ENCODE results near the gene GTPBP1. TPM values are rescaled to one million over a fixed set of nuclear protein-coding genes. Genes with fewer than 3 reads are reported as not detected.

The GTPBP1 gene
- polyA plus RNA-seq, 3 donors from 2014 or later = 13.0 to 35.5 (median 15.4) TPM

GRCh38 chr22:38733329-38733723 is 27.6 kb downstream of the GTPBP1 start:
- Mint-ChIP-seq H3K27me3 (ENCODE audit: low read depth in 3 of 3) (peaks cover 63 to 74% (median 69%) of the 10 kb centered on the region in 3 donors), H3K36me3 (peaks cover 3 to 52% (median 14%) of the 10 kb centered on the region in 3 donors), H3K9me3 (no peaks in the 10 kb centered on the region), H3K4me3 (peak overlapping the region in 2 of 5 donors; percentile 21 to 47), H3K27ac (peak overlapping the region; percentile 76 to 90 (median 86)), H3K4me1 (peaks cover 30 to 55% of the 10 kb centered on the region in 2 donors)
- DNase-seq = peak; percentile 51 to 57 (median 52)

- peak in 1 of 3 donors; percentile 25 for DNase-seq
- peak overlapping the region in 1 of 5 donors; percentile 21 for H3K4me3 Mint-ChIP-seq
- peaks cover 59 to 71% (median 69%) of the 10 kb centered on the region in 3 donors for H3K27me3 Mint-ChIP-seq (ENCODE audit: low read depth in 3 of 3)
- H3K4me1 Mint-ChIP-seq = peaks cover 30 to 58% of the 10 kb centered on the region in 2 donors
- peak overlapping the region; percentile 79 to 90 (median 86) for H3K27ac Mint-ChIP-seq
- peaks cover 3 to 52% (median 14%) of the 10 kb centered on the region in 3 donors for H3K36me3 Mint-ChIP-seq
- no peaks in the 10 kb centered on the region for H3K9me3 Mint-ChIP-seq
Observed at GRCh38 chr22:38733724-38734381, 28.1 kb downstream of the GTPBP1 start.

- H3K27me3 Mint-ChIP-seq (ENCODE audit: low read depth in 3 of 3) = peaks cover 53 to 67% (median 65%) of the 10 kb centered on the region in 3 donors
- no peak for DNase-seq
Observed at GRCh38 chr22:38734421-38735100, 28.8 kb downstream of the GTPBP1 start.

DNA sequence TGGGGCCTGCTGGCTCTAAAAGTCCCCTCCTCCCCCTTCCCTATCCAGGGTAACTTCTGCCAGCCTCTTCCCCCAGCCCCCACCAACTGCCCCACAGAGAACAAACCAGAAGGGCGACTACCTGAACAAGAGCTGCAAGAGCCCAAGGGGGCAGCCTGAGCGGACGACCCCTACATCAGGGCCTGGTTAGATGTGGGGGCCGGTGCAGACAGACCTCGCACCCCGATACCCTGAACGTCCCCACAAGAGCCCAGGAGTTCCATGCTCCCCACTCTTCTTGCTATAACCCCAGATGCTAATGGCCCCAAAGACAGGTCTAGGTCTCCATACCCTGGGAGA is 29.4 kb downstream of the GTPBP1 start:
- H3K9me3 Mint-ChIP-seq = no peaks in the 10 kb centered on the region
- peak overlapping the region; percentile 45 to 89 (median 83) for H3K27ac Mint-ChIP-seq
- DNase-seq = no peak
- H3K36me3 Mint-ChIP-seq = peaks cover 3 to 49% (median 17%) of the 10 kb centered on the region in 3 donors
- H3K4me1 Mint-ChIP-seq = peaks cover 32 to 62% of the 10 kb centered on the region in 2 donors
- peak overlapping the region in 1 of 5 donors; percentile 24 for H3K4me3 Mint-ChIP-seq
- H3K27me3 Mint-ChIP-seq (ENCODE audit: low read depth in 3 of 3) = peaks cover 53 to 63% (median 63%) of the 10 kb centered on the region in 3 donors

More at GRCh38 chr22:38734421-38735100, 28.8 kb downstream of the GTPBP1 start:
- Mint-ChIP-seq H3K4me1 (peaks cover 30 to 58% of the 10 kb centered on the region in 2 donors), H3K27ac (peak overlapping the region; percentile 79 to 89 (median 83)), H3K9me3 (no peaks in the 10 kb centered on the region), H3K4me3 (peak overlapping the region in 1 of 5 donors; percentile 21), H3K36me3 (peaks cover 3 to 49% (median 14%) of the 10 kb centered on the region in 3 donors)

DNA sequence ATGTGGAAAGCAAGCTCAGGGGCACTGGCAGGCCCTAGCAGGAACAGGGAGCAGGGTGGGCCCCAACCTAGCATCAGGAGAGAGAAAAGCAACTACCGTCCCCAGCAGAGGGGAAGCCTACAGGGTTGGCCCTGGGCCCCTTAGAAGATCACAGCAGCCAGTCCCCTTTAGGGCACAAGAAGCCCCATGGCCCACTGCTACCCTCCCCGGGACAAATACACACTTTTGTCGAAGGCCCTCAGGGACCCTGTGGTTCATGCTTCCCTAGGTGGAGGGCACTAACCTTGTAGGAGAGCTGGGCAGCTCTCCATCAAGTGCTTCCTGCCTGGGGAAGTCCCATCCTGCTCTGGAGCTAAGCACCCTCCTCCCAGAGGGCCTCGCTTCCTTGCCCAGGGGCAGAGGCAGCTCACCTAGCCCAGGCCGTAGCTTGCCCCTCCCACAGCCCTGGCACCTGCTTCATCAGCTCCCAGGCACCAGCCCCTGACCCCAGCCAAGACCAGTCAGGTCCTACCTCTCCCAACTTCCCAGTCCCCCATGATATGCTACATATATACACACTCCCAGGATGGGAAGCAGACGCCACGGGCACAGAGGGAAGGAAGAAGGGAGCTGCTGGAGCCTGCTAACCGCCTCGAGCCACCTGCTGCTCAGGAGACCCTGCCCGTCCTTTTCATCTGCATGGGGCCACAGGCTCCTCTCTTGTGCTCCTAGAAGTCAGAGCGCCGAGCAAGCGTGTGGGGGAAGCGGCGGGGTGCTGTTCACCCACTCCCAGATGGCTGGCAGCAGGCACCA is 29.9 kb downstream of the GTPBP1 start:
- H3K4me3 Mint-ChIP-seq = no peak overlapping the region
- no peaks in the 10 kb centered on the region for H3K9me3 Mint-ChIP-seq
- peaks cover 32 to 62% of the 10 kb centered on the region in 2 donors for H3K4me1 Mint-ChIP-seq
- peaks cover 50 to 59% (median 59%) of the 10 kb centered on the region in 3 donors for H3K27me3 Mint-ChIP-seq (ENCODE audit: low read depth in 3 of 3)
- peak overlapping the region; percentile 22 to 89 (median 83) for H3K27ac Mint-ChIP-seq
- no peak for DNase-seq
- peaks cover 3 to 46% (median 16%) of the 10 kb centered on the region in 3 donors for H3K36me3 Mint-ChIP-seq

- H3K27ac Mint-ChIP-seq = peak overlapping the region; percentile 22 to 82 (median 61)
Observed at GRCh38 chr22:38736257-38736570, 30.5 kb downstream of the GTPBP1 start.

GRCh38 chr22:38737302-38738060 is 31.7 kb downstream of the GTPBP1 start:
- peak overlapping the region; percentile 31 to 89 (median 80) for H3K27ac Mint-ChIP-seq
- H3K4me1 Mint-ChIP-seq = peaks cover 31 to 57% of the 10 kb centered on the region in 2 donors
- H3K4me3 Mint-ChIP-seq = no peak overlapping the region
- H3K9me3 Mint-ChIP-seq = no peaks in the 10 kb centered on the region
- peaks cover 12 to 63% (median 20%) of the 10 kb centered on the region in 3 donors for H3K36me3 Mint-ChIP-seq
- H3K27me3 Mint-ChIP-seq (ENCODE audit: low read depth in 3 of 3) = peaks cover 42 to 52% (median 42%) of the 10 kb centered on the region in 3 donors
- no peak for DNase-seq

More at GRCh38 chr22:38736257-38736570, 30.5 kb downstream of the GTPBP1 start:
- H3K36me3 Mint-ChIP-seq = peaks cover 6 to 52% (median 16%) of the 10 kb centered on the region in 3 donors
- peaks cover 47 to 58% (median 53%) of the 10 kb centered on the region in 3 donors for H3K27me3 Mint-ChIP-seq (ENCODE audit: low read depth in 3 of 3)
- H3K4me1 Mint-ChIP-seq = peaks cover 33 to 57% of the 10 kb centered on the region in 2 donors
- DNase-seq = no peak
- no peak overlapping the region for H3K4me3 Mint-ChIP-seq
- no peaks in the 10 kb centered on the region for H3K9me3 Mint-ChIP-seq

DNA sequence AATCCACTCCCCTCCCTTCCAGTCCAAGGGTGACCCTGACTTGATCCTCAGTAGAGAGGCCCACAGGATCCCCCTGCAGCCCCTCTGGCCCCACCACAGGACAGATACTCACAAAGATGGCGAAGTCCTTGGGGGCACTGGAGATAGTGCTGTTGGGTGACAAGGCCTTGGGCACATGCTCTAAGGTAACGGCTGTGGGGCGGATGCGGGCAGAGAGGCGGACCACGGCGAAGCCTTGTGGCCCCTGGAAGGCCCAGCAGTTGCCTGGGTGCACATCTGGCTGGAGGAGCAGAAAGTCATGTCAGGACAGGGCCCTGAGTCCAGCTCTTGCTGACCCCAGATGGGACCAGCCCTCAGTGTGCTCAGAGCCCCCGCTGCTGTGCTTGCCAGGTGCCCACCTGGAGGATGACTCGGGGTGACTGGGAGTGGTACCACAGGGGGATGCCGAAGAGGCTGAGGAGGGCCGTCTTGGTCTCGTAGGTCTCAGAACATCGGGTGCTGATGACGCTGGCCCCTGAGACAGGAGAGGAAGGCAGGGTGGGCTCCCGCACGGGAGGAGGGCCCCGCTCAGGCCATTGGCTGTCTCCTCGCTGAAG is 32.8 kb downstream of the GTPBP1 start:
- Mint-ChIP-seq H3K36me3 (peaks cover 15 to 74% (median 23%) of the 10 kb centered on the region in 3 donors), H3K27me3 (ENCODE audit: low read depth in 3 of 3) (peaks cover 31 to 43% (median 34%) of the 10 kb centered on the region in 3 donors), H3K9me3 (no peaks in the 10 kb centered on the region), H3K27ac (peak overlapping the region in 5 of 6 donors; percentile 69 to 89 (median 79)), H3K4me1 (peaks cover 30 to 50% of the 10 kb centered on the region in 2 donors), H3K4me3 (peak overlapping the region in 1 of 5 donors; percentile 20)
- no peak for DNase-seq

- H3K36me3 Mint-ChIP-seq = peaks cover 18 to 74% (median 24%) of the 10 kb centered on the region in 3 donors
- peaks cover 27 to 48% of the 10 kb centered on the region in 2 donors for H3K4me1 Mint-ChIP-seq
- no peak for DNase-seq
- peaks cover 25 to 34% (median 27%) of the 10 kb centered on the region in 3 donors for H3K27me3 Mint-ChIP-seq (ENCODE audit: low read depth in 3 of 3)
- H3K9me3 Mint-ChIP-seq = no peaks in the 10 kb centered on the region
- H3K27ac Mint-ChIP-seq = peak overlapping the region in 5 of 6 donors; percentile 20 to 67 (median 57)
- H3K4me3 Mint-ChIP-seq = no peak overlapping the region
Observed at GRCh38 chr22:38739300-38740055, 33.7 kb downstream of the GTPBP1 start.

GRCh38 chr22:38740116-38740723 is 34.5 kb downstream of the GTPBP1 start:
- Mint-ChIP-seq H3K4me1 (peaks cover 30 to 48% of the 10 kb centered on the region in 2 donors), H3K27ac (peak overlapping the region in 5 of 6 donors; percentile 20 to 67 (median 57)), H3K4me3 (no peak overlapping the region), H3K36me3 (peaks cover 16 to 73% (median 30%) of the 10 kb centered on the region in 3 donors), H3K27me3 (ENCODE audit: low read depth in 3 of 3) (peaks cover 23 to 27% (median 23%) of the 10 kb centered on the region in 3 donors), H3K9me3 (no peaks in the 10 kb centered on the region)
- DNase-seq = no peak

DNA sequence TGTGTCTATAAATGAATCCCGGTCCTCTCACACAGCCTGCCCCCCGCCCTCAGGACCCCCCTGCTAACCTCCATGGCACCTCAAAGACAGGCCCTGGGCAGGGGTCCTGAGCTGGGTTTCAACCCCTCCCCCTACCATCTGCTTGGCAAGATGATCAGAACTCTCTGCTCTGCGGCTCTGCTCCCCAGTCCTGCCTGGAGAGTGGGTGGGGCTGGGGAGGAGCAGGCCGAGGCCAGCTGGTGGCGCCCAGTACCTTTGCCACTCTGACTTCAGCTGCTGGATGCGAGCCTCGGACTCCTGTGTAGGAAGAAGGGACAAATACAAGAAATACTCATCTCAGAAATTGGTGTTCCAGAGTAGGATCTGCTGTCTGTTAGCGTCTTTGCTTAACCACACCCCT is 35.0 kb downstream of the GTPBP1 start:
- Mint-ChIP-seq H3K36me3 (peaks cover 15 to 75% (median 31%) of the 10 kb centered on the region in 3 donors), H3K9me3 (no peaks in the 10 kb centered on the region), H3K4me3 (no peak overlapping the region), H3K4me1 (peaks cover 30 to 48% of the 10 kb centered on the region in 2 donors), H3K27ac (peak overlapping the region; percentile 44 to 76 (median 56)), H3K27me3 (ENCODE audit: low read depth in 3 of 3) (peaks cover 23% of the 10 kb centered on the region in 3 donors)
- DNase-seq = no peak
